NCI-H2171 treated with DMSO at 0.1 percent for 48 hours (cell line): ENCODE results near the gene RIN3.
"Not testable (repeated sequence)": the region's sequence is repeated elsewhere in the genome, so short reads cannot be mapped to it uniquely, and the experiment has no call there.

ENCODE experiments used
- DNase-seq: peaks from one replicate; lab custom pipeline; 2025; lab: John Stamatoyannopoulos, UW

RIN3 gene

GRCh38 chr14:92673601-92674150 is 160.1 kb downstream of the RIN3 start:
- peak; percentile 49 for DNase-seq

GRCh38 chr14:92675421-92675820 is 161.8 kb downstream of the RIN3 start:
- DNase-seq = no peak

GRCh38 chr14:92675976-92676375 is 162.4 kb downstream of the RIN3 start:
- DNase-seq = no peak

DNA sequence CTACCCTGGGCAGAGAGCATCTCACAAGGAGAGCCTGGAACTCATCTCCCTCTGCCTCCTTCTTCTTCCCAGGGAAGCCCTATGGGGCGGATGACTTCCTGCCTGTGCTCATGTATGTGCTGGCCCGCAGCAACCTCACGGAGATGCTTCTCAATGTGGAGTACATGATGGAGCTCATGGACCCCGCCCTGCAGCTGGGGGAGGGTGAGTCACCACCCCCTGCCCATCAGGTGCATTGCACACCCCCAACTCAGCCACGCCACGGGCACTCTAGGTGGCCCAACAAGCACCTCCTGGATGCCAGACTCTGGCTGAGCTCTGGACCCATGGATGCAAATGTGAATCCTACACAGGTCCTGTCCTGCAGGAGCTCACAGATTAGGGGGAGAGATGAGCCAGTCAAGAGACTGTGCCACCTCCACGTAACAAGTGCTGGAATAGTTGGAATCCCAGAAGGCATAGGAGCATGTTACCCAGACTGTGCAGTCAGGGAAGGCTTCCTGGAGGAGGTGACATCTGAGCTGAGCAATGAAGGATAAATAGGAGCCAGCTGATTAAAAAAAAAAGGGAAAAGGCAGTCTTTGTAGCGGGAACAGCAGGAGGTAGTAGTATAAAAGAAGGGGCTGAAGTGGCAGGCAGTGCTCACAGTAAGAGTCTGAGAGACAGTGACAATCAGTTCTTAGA is 163.0 kb downstream of the RIN3 start:
- DNase-seq = no peak

GRCh38 chr14:92677087-92677668 is 163.6 kb downstream of the RIN3 start:
- DNase-seq = no peak

- no peak for DNase-seq
Observed at GRCh38 chr14:92677955-92678354, 164.4 kb downstream of the RIN3 start.

GRCh38 chr14:92678766-92679165 is 165.2 kb downstream of the RIN3 start:
- no peak for DNase-seq

GRCh38 chr14:92679246-92679645 is 165.7 kb downstream of the RIN3 start:
- no peak for DNase-seq

GRCh38 chr14:92680330-92680729 is 166.7 kb downstream of the RIN3 start:
- DNase-seq = not testable (repeated sequence)

DNA sequence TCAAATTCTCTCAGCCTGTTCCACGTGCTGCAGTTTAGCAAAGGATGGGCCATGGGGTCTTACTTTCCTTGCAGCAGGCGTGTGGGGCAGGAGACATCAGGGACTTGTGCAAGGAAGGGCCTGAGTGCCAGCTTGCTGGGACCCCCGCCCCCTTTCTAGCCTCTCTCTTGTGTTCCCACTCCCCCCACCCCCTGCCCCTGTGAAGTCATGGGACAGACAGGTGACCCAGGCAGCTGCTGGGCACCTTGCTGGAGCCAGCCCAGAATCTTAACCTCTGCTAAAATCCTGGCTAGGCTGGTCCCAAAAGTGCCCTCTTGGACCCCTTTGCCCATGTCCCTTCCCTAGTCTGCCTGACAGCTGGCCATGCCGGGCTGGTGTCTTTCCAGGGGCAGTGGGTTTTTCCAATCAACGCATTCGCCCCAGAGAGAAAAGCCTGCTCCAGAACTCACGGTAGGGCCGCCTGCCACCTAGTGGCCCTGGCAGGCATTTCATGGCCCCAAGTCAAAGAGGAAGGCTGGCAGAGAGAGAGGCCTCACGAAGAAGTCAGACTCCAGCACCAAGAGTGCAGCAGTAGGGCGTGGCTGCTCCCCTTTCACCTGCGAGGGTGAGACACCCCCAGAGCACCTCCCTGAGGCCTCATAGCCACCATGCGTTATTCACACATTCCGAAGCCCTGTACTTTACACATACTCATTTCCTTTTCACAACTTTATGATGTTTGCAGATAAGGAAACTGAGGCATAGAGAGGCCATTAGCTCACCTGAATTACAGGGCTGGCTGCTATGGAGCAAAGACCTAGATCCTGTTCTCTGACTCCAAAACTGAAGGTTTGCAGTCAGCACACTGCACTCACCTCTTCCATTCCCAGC is 167.4 kb downstream of the RIN3 start:
- peak; percentile 67 for DNase-seq

- no peak for DNase-seq
Observed at GRCh38 chr14:92683041-92683440, 169.5 kb downstream of the RIN3 start.

DNA sequence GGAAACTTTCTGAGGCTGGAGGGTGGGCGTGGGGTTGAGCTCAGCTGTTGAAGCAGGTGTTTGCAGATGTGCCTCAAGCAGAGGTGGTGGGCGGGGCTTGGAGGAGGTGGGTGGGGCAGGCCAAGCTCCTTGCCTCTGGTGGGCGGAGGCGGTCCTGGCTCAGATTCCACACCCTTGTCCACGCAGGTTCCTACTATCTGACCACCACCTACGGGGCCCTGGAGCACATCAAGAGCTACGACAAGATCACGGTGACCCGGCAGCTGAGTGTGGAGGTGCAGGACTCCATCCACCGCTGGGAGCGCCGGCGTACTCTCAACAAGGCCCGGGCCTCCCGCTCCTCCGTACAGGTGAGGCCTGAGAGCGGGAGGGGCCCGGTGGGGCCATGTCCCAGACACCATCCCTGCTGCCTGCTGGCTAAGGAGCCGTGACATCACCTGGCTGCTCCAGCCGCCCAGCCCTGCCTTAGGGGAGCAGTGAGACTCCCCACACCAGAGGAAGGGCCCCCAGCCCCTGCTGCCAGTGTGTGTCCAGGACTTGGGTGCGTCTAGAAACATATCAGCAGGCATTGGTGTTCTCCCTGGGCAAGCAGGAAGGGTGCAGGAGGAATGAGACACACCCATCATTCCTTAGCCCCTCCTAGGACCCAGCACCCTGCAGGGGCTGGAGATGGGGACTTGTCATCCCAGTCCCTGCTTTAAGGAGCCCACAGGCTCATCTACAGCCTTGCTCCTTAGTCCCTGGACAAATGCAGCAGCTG is 171.4 kb downstream of the RIN3 start:
- DNase-seq = no peak

DNA sequence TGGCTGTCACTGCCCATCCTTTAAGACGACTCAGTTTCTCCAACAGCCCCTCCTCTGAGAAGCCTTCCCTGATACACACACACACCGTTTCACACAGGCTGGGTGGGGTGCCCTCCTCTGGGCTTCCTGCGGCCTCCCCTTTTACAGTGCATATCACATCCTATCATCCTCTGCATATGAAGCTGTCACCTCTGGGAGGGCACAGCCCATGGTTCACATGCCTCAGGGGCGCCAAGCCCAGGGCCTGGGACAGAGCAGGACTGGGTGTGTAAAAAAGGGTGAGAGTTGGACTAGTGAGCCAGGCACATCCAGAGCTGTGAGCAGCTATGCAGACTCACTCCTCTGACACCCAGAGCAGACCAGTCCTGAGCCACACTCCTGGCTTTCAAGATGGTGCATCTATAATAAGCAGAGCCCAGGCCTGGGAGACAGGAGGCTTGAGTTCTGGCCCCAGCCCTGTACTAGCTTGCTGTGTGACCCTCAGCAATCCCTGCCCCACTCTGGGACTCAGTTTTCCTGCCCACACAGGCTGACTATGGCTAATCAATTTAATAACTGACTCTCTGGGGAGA is 172.3 kb downstream of the RIN3 start:
- DNase-seq = no peak

GRCh38 chr14:92686411-92686899 is 172.9 kb downstream of the RIN3 start:
- DNase-seq = no peak

- peak; percentile 81 for DNase-seq
Observed at GRCh38 chr14:92686900-92687427, 173.4 kb downstream of the RIN3 start.

GRCh38 chr14:92687681-92688433 is 174.3 kb downstream of the RIN3 start:
- peak; percentile 74 for DNase-seq

GRCh38 chr14:92688434-92689375 is 175.1 kb downstream of the RIN3 start:
- peak; percentile 75 for DNase-seq

- DNase-seq = peak; percentile 89
Observed at GRCh38 chr14:92690171-92691011, 176.8 kb downstream of the RIN3 start.
